ENCODE measurements around the gene NTRK2.

- TF ChIP-seq CTCF (IDR thresholded peaks at IDR 0.05) (no peak), POLR2A (IDR thresholded peaks at IDR 0.05) (no peak)
Measured at GRCh38 chr9:84898188-84898587, 228.7 kb downstream of the NTRK2 start.
